Fibroblast of pulmonary artery (primary cell): ENCODE data around the gene CEP170.
A peak's percentile ranks its signal among the peaks of the same experiment; 100 is the strongest.

Source experiments
- DNase-seq: peaks from one replicate; pipeline ENCODE4 v3.0.0-alpha.2; 2010; ENCODE audit warnings: low read depth
- H3K4me3 ChIP-seq: replicated peaks from 2 replicates; pipeline ENCODE4 v1.5.1; 2011; ENCODE audit warnings: low read depth, mild to moderate bottlenecking, control low read depth, low read length, moderate library complexity
- TF ChIP-seq, protein P1 (sequence below): IDR thresholded peaks from 2 replicates; pipeline ENCODE4 v1.5.1; 2011; ENCODE audit warnings: mild to moderate bottlenecking, control low read depth, low read length, inconsistent platforms; ENCODE audit errors: missing control alignments

CEP170 gene

DNA sequence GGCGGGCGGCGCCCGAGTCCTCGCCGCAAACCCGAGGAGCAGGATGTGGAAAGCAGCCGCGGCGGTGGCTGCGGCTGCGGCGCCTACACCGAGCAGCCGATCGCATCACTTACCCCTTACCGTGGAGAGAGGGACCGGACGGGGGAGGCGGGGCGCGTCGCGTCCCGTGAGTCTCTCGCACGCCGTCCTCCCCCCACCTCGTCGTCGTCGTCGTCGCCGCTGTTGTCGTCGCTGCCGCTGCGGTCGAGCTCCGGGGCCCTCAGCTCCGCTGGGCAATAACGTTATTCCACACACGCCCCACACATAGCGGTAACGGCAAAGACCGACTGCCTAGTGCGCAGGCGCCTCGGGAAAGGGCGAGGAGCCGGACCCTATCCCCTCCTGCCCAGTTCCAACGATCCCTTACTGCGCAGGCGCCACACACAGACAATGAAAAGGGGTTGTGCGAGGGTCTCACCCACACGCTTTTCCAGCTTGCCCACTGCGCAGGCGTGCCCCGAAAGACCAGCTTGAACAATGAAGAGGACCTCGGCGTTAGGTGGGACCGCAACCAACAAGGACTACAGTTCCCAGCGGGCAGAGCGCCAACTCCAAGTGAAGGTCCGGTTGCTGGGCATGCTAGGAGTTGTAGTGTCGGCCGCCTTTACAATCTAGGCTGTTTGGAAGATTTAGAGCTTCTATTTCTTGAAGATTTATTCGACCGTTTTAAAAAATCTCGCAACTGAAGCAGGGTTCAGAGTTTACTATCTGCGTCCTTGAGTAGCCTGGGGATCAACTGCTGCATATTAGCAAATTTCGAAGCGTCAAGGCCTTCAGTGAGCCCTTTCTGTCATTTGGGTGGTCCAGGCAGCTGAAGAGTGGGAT, at the start of gene CEP170:
TSS of gene CEP170 (minus strand) at position 355 of the 864 bp plus-strand sequence. CDS start 30,001 bp downstream, outside the sequence.
- TF ChIP-seq, protein P1, sequence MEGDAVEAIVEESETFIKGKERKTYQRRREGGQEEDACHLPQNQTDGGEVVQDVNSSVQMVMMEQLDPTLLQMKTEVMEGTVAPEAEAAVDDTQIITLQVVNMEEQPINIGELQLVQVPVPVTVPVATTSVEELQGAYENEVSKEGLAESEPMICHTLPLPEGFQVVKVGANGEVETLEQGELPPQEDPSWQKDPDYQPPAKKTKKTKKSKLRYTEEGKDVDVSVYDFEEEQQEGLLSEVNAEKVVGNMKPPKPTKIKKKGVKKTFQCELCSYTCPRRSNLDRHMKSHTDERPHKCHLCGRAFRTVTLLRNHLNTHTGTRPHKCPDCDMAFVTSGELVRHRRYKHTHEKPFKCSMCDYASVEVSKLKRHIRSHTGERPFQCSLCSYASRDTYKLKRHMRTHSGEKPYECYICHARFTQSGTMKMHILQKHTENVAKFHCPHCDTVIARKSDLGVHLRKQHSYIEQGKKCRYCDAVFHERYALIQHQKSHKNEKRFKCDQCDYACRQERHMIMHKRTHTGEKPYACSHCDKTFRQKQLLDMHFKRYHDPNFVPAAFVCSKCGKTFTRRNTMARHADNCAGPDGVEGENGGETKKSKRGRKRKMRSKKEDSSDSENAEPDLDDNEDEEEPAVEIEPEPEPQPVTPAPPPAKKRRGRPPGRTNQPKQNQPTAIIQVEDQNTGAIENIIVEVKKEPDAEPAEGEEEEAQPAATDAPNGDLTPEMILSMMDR = no peak
- peak; percentile 99 for DNase-seq
- peak within 1 kb of the TSS; percentile 87 for H3K4me3 ChIP-seq

DNA sequence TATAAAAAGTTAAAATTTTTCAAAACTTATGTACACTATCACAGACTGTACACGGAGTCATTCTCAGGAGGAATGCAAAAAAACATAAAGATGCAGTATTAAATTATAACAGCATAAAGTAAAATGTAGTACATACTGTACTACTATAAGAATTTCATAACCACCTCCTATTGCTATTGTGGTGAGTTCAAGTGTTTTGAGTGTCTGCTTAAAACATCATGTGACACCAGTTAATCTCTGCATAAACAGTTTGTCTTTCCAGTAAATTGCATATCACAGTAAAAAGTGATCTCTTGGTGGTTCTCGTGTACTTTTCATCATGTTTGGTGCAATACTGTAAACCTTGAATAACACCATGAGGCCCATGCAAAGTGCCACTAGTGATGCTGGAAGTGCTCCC, 46.0 kb upstream of the CEP170 start:
- TF ChIP-seq, protein P1 = no peak
- no peak overlapping the region for H3K4me3 ChIP-seq
- peak; percentile 28 for DNase-seq

DNA sequence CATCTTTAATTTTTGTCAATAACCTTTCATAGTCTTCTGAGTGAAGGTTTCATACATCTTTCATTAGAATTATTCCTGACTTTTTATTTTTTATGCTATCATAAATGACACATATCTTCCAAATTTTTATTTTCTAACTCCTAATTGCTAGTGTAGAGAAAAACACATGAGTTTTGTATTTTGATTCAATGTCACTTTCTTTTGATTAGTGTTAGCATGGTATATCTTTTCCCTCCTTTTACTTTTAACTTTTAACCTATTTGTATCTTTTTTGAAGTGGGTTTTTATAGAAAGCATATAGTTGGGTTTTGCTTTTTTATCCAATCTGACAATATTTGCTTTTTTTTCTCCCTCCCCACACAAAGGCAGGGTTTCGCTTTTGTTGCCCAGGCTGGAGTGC, 44.0 kb upstream of the CEP170 start:
- TF ChIP-seq, protein P1 = no peak
- no peak for DNase-seq
- no peak overlapping the region for H3K4me3 ChIP-seq

DNA sequence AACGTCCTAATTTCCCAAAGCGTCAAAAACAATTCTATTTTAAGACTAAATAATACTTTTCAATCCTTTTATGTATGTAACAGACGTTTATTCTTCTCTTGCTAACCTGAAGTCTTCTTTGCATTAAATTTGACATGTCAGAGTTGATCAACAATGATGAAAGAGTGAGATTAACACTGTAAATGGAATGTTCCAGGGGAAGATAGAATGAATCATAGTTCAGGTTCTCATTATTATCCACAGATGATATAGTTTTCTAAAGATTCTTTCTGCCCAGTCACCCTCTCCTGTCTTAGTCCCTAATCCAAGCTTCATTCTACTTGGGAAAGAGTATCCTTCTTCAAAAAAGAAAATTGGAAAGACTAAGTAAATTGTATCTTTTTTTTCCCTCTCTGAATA, 39.6 kb upstream of the CEP170 start:
- TF ChIP-seq, protein P1 = no peak
- DNase-seq = peak; percentile 61

DNA sequence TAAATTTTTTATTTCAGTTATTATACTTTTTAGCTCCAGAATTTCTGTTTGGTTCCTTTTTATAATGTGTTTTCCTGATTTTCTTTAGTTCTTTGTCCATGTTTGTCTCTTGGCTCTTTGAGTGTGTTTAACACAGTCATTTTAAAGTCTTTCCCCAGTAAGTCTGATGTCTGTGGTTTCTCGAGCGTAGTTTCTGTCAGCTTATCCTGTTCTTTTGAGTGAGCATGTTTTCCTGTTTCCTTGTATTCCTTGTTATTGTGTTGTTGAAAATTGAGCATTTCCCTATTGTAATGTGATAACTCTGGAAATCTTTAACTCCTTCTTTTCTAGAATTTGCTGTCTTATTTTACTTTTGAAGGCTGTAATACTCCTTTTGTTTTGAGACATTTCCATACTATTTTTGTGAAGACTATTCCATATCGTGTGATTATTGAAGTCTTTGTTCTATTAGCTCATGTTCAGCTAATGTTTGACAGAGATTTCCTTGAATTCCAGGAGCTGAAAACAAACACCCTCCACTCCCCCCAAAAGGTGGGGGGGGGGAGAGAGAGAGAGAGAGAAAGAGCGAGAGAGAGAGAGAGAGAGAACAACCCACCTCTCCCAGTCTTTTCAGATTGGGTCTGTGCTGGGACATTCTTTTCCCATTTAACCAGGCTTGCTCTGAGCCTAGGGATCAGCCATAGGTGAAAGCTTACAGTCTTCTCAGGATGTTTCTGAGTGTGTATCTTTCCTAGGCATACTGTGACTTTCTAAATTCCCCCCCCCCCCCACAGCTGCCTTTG, 39.1 kb upstream of the CEP170 start:
- TF ChIP-seq, protein P1 = no peak
- peak; percentile 53 for DNase-seq
- no peak overlapping the region for H3K4me3 ChIP-seq

More for the DNA sequence above, 39.6 kb upstream of the CEP170 start:
- no peak overlapping the region for H3K4me3 ChIP-seq

DNA sequence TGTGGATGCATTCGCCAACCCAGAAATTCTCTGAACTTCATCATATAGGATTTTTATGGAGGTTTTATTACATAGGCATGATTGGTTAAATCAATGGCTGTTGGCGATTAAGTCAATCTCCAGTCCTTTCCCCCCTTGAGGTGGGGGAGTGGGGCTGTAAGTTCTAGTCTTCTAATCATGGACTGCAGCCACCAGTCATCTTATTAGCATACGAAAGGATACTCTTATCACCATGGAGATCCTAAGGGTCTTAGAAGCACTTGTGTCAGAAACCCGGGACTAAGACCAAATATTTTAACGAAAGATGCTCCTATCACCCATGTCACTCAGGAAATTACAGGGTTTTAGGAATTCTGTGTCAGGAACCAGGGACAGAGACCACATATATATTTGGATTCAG, 37.0 kb upstream of the CEP170 start:
- TF ChIP-seq, protein P1 = no peak
- DNase-seq = no peak
- no peak overlapping the region for H3K4me3 ChIP-seq
